NB4 (cell line): ENCODE data around the gene SERPING1.

ENCODE experiments used
- CTCF ChIP-seq: IDR thresholded peaks from one replicate; pipeline ENCODE4 v1.5.1; 2012; ENCODE audit warnings: low read depth, low read length
- MAX ChIP-seq: IDR thresholded peaks from 2 replicates; pipeline ENCODE4 v1.6.1; 2011; ENCODE audit warnings: low read depth, low read length
- POLR2A ChIP-seq: IDR thresholded peaks from 2 replicates; pipeline ENCODE4 v1.6.1; 2011; ENCODE audit warnings: mild to moderate bottlenecking; ENCODE audit not compliant: insufficient read length; ENCODE audit errors: extremely low read depth

- TF ChIP-seq CTCF (no peak), POLR2A (no peak), MAX (no peak)
These were observed 688 bp downstream of the SERPING1 start for GRCh38 chr11:57597916-57598830.
